AG09309 (cell line): ENCODE results near the gene GOLGA8H.
"Not testable (repeated sequence)": the region's sequence is repeated elsewhere in the genome, so short reads cannot be mapped to it uniquely, and the experiment has no call there.

Experiments
- DNase-seq: peaks from one replicate; pipeline ENCODE4 v3.0.0-alpha.2; 2010; ENCODE audit warnings: low read depth
- H3K4me3 ChIP-seq: 2 replicates; pipeline ENCODE4 v1.5.1; 2011; ENCODE audit warnings: mild to moderate bottlenecking, low read depth, low read length, moderate library complexity; ENCODE audit not compliant: control insufficient read depth
- CTCF ChIP-seq: IDR thresholded peaks from 2 replicates; pipeline ENCODE4 v1.5.1; 2011; ENCODE audit warnings: mild to moderate bottlenecking, low read depth, low read length, inconsistent platforms; ENCODE audit not compliant: insufficient read depth, control insufficient read depth; ENCODE audit errors: missing control alignments

The GOLGA8H gene

DNA sequence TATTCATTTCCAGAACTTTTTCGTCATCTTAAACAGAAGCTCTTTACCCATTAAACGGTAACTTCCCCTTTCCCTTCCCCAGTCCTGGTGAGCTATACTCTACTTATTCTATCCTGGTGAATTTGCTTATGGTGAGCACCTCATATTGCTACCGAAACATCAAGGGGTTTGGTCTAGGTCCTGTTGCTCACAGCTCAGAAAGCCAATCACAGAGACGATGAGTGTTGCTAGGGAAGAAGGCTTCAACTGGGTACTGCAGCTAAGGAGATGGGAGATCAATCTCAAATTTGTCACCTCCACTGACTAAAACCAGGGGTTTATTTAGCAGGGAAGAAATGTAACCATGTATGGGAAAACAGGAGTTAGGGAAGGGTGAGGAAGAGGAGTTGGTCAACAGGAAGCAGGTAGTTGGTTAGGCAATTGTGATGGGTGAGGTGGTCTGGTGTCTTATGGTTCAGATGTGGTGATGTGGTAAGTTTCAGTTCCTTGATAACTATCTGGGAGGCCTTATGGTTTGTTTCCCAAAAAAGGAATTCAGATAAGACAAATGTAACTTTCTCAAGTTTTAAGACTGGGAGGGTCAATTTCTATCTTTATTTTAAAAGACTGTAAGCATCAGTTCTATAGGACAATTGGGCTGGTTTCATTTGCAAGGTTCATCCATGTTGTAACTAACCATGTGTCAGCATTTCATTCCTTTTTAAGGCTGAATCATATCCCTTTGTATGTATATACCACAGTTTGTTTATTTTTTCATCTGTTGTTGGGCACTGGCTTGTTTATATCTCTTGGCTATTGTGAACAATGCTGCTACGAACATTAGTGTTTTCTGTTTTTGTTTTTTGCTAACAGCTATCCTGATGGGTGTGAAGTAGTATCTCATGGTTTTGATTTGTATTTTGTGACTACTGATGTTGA, 46.4 kb downstream of the GOLGA8H start:
- no peak for TF ChIP-seq CTCF
- no peak overlapping the region for H3K4me3 ChIP-seq
- no peak for DNase-seq

DNA sequence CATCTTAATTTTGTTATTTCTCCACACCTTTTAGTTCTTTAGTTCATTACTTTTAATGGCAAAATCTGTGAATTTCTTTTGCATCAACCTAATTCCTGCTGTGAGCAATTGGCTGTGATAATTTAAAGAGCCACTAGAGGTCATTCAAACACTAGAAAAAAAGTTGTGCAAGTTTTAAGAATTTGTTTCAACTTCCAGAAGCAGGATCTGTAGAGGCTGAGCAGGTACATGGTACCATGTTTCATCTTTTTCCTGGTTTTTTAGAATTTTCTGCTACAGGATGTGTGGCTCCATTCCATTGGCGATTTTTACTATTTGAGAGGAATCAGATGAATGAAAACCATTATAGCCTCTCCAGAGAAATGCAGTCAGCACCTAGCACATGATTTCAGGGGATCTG, 57.3 kb downstream of the GOLGA8H start:
- TF ChIP-seq CTCF = peak; percentile 42
- DNase-seq, H3K4me3 ChIP-seq: not testable (repeated sequence)
